ENCODE measurements around the gene RNF31. TPM values are rescaled to one million over a fixed set of nuclear protein-coding genes. Genes with fewer than 3 reads are reported as not detected.
A peak's percentile ranks its signal among the peaks of the same experiment; 100 is the strongest.

RNF31 gene
- total and polyA plus RNA-seq, 2 of the 13 experiments (the other 11 are each of a cell fraction or from before 2014, with no cell fraction given), result 48.2 to 86.8 TPM

DNA sequence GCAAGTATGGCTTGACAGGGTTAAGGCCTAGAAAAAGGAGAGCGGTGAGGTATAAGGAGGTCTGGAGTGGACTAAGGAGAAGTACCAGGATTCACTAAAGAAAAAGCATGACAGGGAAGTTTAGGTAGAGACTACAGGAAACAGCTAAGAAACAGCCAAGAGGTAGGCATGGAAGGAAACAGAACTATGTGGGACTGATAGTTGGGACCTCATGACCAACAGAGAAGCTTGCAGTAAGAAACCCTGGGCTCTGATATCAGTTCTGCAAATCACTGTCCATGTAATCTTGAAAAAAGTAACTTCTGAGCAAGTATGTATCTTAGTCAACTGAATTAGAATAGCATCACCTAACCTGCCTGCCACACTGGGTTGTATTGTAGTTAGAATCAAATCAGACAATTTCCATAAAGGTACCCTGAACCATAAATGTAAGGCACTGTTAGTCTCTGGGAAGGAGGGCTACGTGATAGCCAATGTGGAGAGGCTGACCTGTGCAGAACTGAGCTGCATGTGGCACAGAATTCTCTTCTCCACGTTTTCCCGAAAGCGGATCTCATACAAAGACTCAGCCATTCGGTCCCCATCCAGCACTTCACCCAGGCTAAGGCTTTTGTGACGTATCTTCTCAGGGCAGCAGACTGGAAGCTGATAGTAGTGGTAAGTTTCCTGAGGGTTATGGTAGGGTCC lies 47.0 kb downstream of the RNF31 start (continued):
- TF ChIP-seq PRPF4 (IDR thresholded peaks at IDR 0.05; ENCODE audit: low read depth, low read length, poor library complexity, severe bottlenecking), result peak; percentile 33
- TF ChIP-seq, protein P1, sequence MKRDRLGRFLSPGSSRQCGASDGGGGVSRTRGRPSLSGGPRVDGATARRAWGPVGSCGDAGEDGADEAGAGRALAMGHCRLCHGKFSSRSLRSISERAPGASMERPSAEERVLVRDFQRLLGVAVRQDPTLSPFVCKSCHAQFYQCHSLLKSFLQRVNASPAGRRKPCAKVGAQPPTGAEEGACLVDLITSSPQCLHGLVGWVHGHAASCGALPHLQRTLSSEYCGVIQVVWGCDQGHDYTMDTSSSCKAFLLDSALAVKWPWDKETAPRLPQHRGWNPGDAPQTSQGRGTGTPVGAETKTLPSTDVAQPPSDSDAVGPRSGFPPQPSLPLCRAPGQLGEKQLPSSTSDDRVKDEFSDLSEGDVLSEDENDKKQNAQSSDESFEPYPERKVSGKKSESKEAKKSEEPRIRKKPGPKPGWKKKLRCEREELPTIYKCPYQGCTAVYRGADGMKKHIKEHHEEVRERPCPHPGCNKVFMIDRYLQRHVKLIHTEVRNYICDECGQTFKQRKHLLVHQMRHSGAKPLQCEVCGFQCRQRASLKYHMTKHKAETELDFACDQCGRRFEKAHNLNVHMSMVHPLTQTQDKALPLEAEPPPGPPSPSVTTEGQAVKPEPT (CRISPR knock-in tag; IDR thresholded peaks at IDR 0.05; ENCODE audit: low read depth), result no peak

DNA sequence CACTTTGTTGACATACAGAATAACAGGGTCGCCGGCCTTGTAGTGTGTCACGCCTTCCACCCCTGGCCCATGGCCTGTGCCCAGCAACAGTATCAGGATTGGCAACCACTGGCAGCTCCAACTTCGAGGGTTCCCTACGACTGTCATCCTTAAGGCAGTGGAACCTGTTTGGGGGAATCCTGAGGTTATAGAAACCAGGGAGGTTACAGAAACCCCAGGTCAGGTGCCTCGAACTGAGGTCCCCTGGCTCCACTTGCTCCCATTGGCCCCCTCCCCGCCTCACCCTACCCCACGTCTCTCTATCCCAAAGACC lies 47.5 kb downstream of the RNF31 start:
- Histone ChIP-seq H3K36me3 (replicated peaks in 1 of 2; ENCODE audit: control insufficient read depth in 1 of 2, insufficient read depth in 2 of 2, low read length in 2 of 2) (peaks cover 17 to 29% of the 10 kb centered on the region in 2 experiments; a peak in 4 of 5 replicates), H3K4me1 (ENCODE audit: insufficient read depth, low read length) (peaks cover 65% of the 10 kb centered on the region), H3K79me2 (ENCODE audit: insufficient read depth, low read length) (peaks cover 43% of the 10 kb centered on the region), H2AFZ (ENCODE audit: low read length) (no peak overlapping the region), H3K27me3 (ENCODE audit: control insufficient read depth in 1 of 2, insufficient read depth in 2 of 2, low read length in 2 of 2) (no peaks in the 10 kb centered on the region; a peak in 1 of 5 replicates), H3K27ac (ENCODE audit: extremely low read length, insufficient read depth, low read length) (peak overlapping the region; percentile 84), H3K4me2 (ENCODE audit: low read depth, low read length) (peak overlapping the region; percentile 99), H4K20me1 (ENCODE audit: insufficient read depth, low read length) (no peaks in the 10 kb centered on the region), H3K9ac (ENCODE audit: insufficient read depth, low read depth, low read length) (peak overlapping the region; percentile 97), H3K4me3 (replicated peaks in 1 of 3; ENCODE audit: insufficient read depth in 1 of 3, low read depth in 2 of 3, low read length in 3 of 3) (peak overlapping the region; percentile 79 to 91 (median 85)), H3K9me3 (ENCODE audit: low read length) (no peaks in the 10 kb centered on the region)
- no peak for FAIRE-seq
- in situ Hi-C loops (cut with HindIII; ENCODE audit: extremely low pct_ligation_motif_present, low pct_unique_long_range_greater_than_20kb), result no loop called here
- ATAC-seq, result 0 out of 3 replicates have a peak, but pooled peaks have one; percentile 0
- ChIA-PET CTCF (ENCODE audit: low intra/inter-chr PET ratio, low total read pairs) (no interaction called here), POLR2A (interaction anchor here (0.8 to 4.3 kb wide), 27 partner anchors 7 to 592 kb away, joined by 3 to 230 read pairs (median 9); partner anchors contain the start of genes CARMIL3, CHMP4A, DCAF11 and DHRS1)
- no TSS peak for BruUV-seq (replicated peaks)
- intact Hi-C loops (cut with micrococcal nuclease; ENCODE audit: unreplicated experiment), result loop anchor here (1.0 kb wide), 1 partner anchor 102 kb away; no protein-coding TSS in a partner anchor
- no peak for DNase-seq (ENCODE audit: low spot score)
- WGBS (ENCODE audit: low lambda C conversion rate), result 66% methylated on average over 8 of the region's 8 CpGs
- 0 out of 2 replicates have a peak, but pooled peaks have one; percentile 45 for TF ChIP-seq MTA3 (CRISPR knock-in tag; IDR thresholded peaks at IDR 0.05)
- TF ChIP-seq ZNF724P (CRISPR knock-in tag; IDR thresholded peaks at IDR 0.05; ENCODE audit: borderline replicate concordance), result peak; percentile 22; the same call in 1 of the 2 replicates
- TF ChIP-seq KLF6 (CRISPR knock-in tag; IDR thresholded peaks at IDR 0.05), result no peak
- TF ChIP-seq, protein P2, sequence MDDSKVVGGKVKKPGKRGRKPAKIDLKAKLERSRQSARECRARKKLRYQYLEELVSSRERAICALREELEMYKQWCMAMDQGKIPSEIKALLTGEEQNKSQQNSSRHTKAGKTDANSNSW (CRISPR knock-in tag; IDR thresholded peaks at IDR 0.05; ENCODE audit: borderline replicate concordance), result no peak
- 0 out of 2 replicates have a peak, but pooled peaks have one; percentile 12 for TF ChIP-seq CENPT (CRISPR knock-in tag; IDR thresholded peaks at IDR 0.05; ENCODE audit: low read depth)
- no peak for TF ChIP-seq ZNF484 (CRISPR knock-in tag; IDR thresholded peaks at IDR 0.05; ENCODE audit: borderline replicate concordance, low read depth)
- TF ChIP-seq JARID2 (CRISPR knock-in tag; IDR thresholded peaks at IDR 0.05; ENCODE audit: insufficient replicate concordance), result no peak
- no peak for TF ChIP-seq SPEN (CRISPR knock-in tag; IDR thresholded peaks at IDR 0.05; ENCODE audit: low read depth)
- TF ChIP-seq CHCHD3 (CRISPR knock-in tag; IDR thresholded peaks at IDR 0.05), result peak; percentile 23; the same call in 1 of the 2 replicates
- TF ChIP-seq ZNF24 (IDR thresholded peaks at IDR 0.05), result no peak
- no peak for TF ChIP-seq PAX8 (CRISPR knock-in tag; IDR thresholded peaks at IDR 0.05; ENCODE audit: borderline replicate concordance)
- TF ChIP-seq CC2D1A (CRISPR knock-in tag; IDR thresholded peaks at IDR 0.05), result peak; percentile 52; the same call in 1 of the 2 replicates
- TF ChIP-seq, protein P3, sequence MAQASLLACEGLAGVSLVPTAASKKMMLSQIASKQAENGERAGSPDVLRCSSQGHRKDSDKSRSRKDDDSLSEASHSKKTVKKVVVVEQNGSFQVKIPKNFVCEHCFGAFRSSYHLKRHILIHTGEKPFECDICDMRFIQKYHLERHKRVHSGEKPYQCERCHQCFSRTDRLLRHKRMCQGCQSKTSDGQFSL (CRISPR knock-in tag; IDR thresholded peaks at IDR 0.05), result no peak
- no peak for TF ChIP-seq ZNF670 (CRISPR knock-in tag; IDR thresholded peaks at IDR 0.05; ENCODE audit: borderline replicate concordance)
- TF ChIP-seq, protein P4, sequence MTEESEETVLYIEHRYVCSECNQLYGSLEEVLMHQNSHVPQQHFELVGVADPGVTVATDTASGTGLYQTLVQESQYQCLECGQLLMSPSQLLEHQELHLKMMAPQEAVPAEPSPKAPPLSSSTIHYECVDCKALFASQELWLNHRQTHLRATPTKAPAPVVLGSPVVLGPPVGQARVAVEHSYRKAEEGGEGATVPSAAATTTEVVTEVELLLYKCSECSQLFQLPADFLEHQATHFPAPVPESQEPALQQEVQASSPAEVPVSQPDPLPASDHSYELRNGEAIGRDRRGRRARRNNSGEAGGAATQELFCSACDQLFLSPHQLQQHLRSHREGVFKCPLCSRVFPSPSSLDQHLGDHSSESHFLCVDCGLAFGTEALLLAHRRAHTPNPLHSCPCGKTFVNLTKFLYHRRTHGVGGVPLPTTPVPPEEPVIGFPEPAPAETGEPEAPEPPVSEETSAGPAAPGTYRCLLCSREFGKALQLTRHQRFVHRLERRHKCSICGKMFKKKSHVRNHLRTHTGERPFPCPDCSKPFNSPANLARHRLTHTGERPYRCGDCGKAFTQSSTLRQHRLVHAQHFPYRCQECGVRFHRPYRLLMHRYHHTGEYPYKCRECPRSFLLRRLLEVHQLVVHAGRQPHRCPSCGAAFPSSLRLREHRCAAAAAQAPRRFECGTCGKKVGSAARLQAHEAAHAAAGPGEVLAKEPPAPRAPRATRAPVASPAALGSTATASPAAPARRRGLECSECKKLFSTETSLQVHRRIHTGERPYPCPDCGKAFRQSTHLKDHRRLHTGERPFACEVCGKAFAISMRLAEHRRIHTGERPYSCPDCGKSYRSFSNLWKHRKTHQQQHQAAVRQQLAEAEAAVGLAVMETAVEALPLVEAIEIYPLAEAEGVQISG (CRISPR knock-in tag; IDR thresholded peaks at IDR 0.05), result no peak
- peak; percentile 9 for TF ChIP-seq PRPF4 (IDR thresholded peaks at IDR 0.05; ENCODE audit: low read depth, low read length, poor library complexity, severe bottlenecking)

Data from HepG2 (cell line).